Measurements from ENCODE around the gene CUX1. TPM values are rescaled to one million over a fixed set of nuclear protein-coding genes. Genes with fewer than 3 reads are reported as not detected.
"Not testable (repeated sequence)": the region's sequence is repeated elsewhere in the genome, so short reads cannot be mapped to it uniquely, and the experiment has no call there.

The CUX1 gene
- polyA plus RNA-seq, 4 donors: 29.2 to 77.5 (median 32.3) TPM

GRCh38 chr7:101987494-101987893 is 170.1 kb downstream of the CUX1 start:
- H3K9me3 ChIP-seq (ENCODE audit: control insufficient read depth in 2 of 2, insufficient read depth in 1 of 2, low read depth in 1 of 2, low read length in 1 of 2): peaks cover 0 to 4% of the 10 kb centered on the region in 2 donors
- FAIRE-seq (no peak), DNase-seq (no peak)
- no peak overlapping the region for H3K4me3 ChIP-seq (ENCODE audit: low read depth in 1 of 3, low read length in 3 of 3)
- no peak overlapping the region for H3K27ac ChIP-seq (ENCODE audit: low read depth in 1 of 3, low read length in 2 of 3)
- peaks cover 0 to 57% (median 0%) of the 10 kb centered on the region in 3 donors for H3K36me3 ChIP-seq (ENCODE audit: control insufficient read depth in 3 of 3, insufficient read depth in 2 of 3, low read depth in 1 of 3, low read length in 3 of 3)
- H3K27me3 ChIP-seq (ENCODE audit: control insufficient read depth in 3 of 3, insufficient read depth in 3 of 3, low read length in 3 of 3): no peaks in the 10 kb centered on the region
- H3K4me1 ChIP-seq (ENCODE audit: control insufficient read depth in 3 of 3, insufficient read depth in 2 of 3, low read depth in 1 of 3, low read length in 2 of 3): no peaks in the 10 kb centered on the region
- WGBS, 3 donors: 92 to 96% (median 94%) methylated on average over 13 of the region's 13 CpGs

GRCh38 chr7:101988060-101988459 is 170.6 kb downstream of the CUX1 start:
- H3K27ac ChIP-seq (ENCODE audit: low read depth in 1 of 3, low read length in 2 of 3); H3K4me1 ChIP-seq (ENCODE audit: control insufficient read depth in 3 of 3, insufficient read depth in 2 of 3, low read depth in 1 of 3, low read length in 2 of 3); DNase-seq; FAIRE-seq; H3K27me3 ChIP-seq (ENCODE audit: control insufficient read depth in 3 of 3, insufficient read depth in 3 of 3, low read length in 3 of 3); H3K9me3 ChIP-seq (ENCODE audit: control insufficient read depth in 2 of 2, insufficient read depth in 1 of 2, low read depth in 1 of 2, low read length in 1 of 2); H3K4me3 ChIP-seq (ENCODE audit: low read depth in 1 of 3, low read length in 3 of 3): not testable (repeated sequence)
- peaks cover 0 to 60% (median 0%) of the 10 kb centered on the region in 3 donors for H3K36me3 ChIP-seq (ENCODE audit: control insufficient read depth in 3 of 3, insufficient read depth in 2 of 3, low read depth in 1 of 3, low read length in 3 of 3)
- 91 to 97% (median 93%) methylated on average over 10 of the region's 10 CpGs for WGBS, 3 donors

GRCh38 chr7:101988513-101988912 is 171.1 kb downstream of the CUX1 start:
- FAIRE-seq: no peak
- H3K27ac ChIP-seq (ENCODE audit: low read depth in 1 of 3, low read length in 2 of 3): no peak overlapping the region
- no peaks in the 10 kb centered on the region for H3K9me3 ChIP-seq (ENCODE audit: control insufficient read depth in 2 of 2, insufficient read depth in 1 of 2, low read depth in 1 of 2, low read length in 1 of 2)
- H3K4me3 ChIP-seq (ENCODE audit: low read depth in 1 of 3, low read length in 3 of 3): no peak overlapping the region
- peaks cover 0 to 58% (median 0%) of the 10 kb centered on the region in 3 donors for H3K36me3 ChIP-seq (ENCODE audit: control insufficient read depth in 3 of 3, insufficient read depth in 2 of 3, low read depth in 1 of 3, low read length in 3 of 3)
- no peaks in the 10 kb centered on the region for H3K4me1 ChIP-seq (ENCODE audit: control insufficient read depth in 3 of 3, insufficient read depth in 2 of 3, low read depth in 1 of 3, low read length in 2 of 3)
- WGBS, 3 donors: 85 to 92% (median 88%) methylated on average over 9 of the region's 9 CpGs
- no peaks in the 10 kb centered on the region for H3K27me3 ChIP-seq (ENCODE audit: control insufficient read depth in 3 of 3, insufficient read depth in 3 of 3, low read length in 3 of 3)
- DNase-seq: no peak

GRCh38 chr7:101989101-101989500 is 171.7 kb downstream of the CUX1 start:
- no peaks in the 10 kb centered on the region for H3K27me3 ChIP-seq (ENCODE audit: control insufficient read depth in 3 of 3, insufficient read depth in 3 of 3, low read length in 3 of 3)
- DNase-seq: no peak
- no peak for FAIRE-seq
- WGBS, 3 donors: 93 to 98% (median 96%) methylated on average over 20 of the region's 20 CpGs
- H3K36me3 ChIP-seq (ENCODE audit: control insufficient read depth in 3 of 3, insufficient read depth in 2 of 3, low read depth in 1 of 3, low read length in 3 of 3): peaks cover 0 to 56% (median 0%) of the 10 kb centered on the region in 3 donors
- no peak overlapping the region for H3K27ac ChIP-seq (ENCODE audit: low read depth in 1 of 3, low read length in 2 of 3)
- no peaks in the 10 kb centered on the region for H3K9me3 ChIP-seq (ENCODE audit: control insufficient read depth in 2 of 2, insufficient read depth in 1 of 2, low read depth in 1 of 2, low read length in 1 of 2)
- H3K4me1 ChIP-seq (ENCODE audit: control insufficient read depth in 3 of 3, insufficient read depth in 2 of 3, low read depth in 1 of 3, low read length in 2 of 3): no peaks in the 10 kb centered on the region
- no peak overlapping the region for H3K4me3 ChIP-seq (ENCODE audit: low read depth in 1 of 3, low read length in 3 of 3)

GRCh38 chr7:101990811-101991418 is 173.5 kb downstream of the CUX1 start:
- FAIRE-seq (no peak), DNase-seq (no peak)
- H3K4me1 ChIP-seq (ENCODE audit: control insufficient read depth in 3 of 3, insufficient read depth in 2 of 3, low read depth in 1 of 3, low read length in 2 of 3): no peaks in the 10 kb centered on the region
- no peak overlapping the region for H3K4me3 ChIP-seq (ENCODE audit: low read depth in 1 of 3, low read length in 3 of 3)
- H3K36me3 ChIP-seq (ENCODE audit: control insufficient read depth in 3 of 3, insufficient read depth in 2 of 3, low read depth in 1 of 3, low read length in 3 of 3): peaks cover 0 to 53% (median 0%) of the 10 kb centered on the region in 3 donors
- no peaks in the 10 kb centered on the region for H3K9me3 ChIP-seq (ENCODE audit: control insufficient read depth in 2 of 2, insufficient read depth in 1 of 2, low read depth in 1 of 2, low read length in 1 of 2)
- H3K27me3 ChIP-seq (ENCODE audit: control insufficient read depth in 3 of 3, insufficient read depth in 3 of 3, low read length in 3 of 3): no peaks in the 10 kb centered on the region
- 76 to 90% (median 84%) methylated on average over 17 of the region's 17 CpGs for WGBS, 3 donors
- H3K27ac ChIP-seq (ENCODE audit: low read depth in 1 of 3, low read length in 2 of 3): peak overlapping the region in 1 of 3 donors; percentile 29

DNA sequence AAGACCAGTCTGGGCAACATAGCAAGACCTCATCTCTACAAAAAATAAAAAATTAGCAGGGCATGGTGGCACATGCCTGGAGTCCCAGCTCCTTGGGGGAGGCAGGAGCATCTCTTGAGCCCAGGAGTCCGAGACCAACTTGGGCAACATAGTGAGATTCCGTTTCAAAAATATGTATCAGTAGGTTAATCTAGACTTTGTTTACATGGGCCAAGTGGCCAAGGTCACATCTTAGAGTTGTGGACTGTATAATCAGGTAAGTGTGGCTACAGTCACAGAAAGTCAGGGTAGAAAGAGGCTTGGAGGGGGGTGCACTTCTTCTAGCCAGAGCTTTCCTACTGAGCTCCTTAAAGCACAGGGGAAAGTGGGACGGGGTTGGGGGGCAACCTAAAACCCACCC is 174.4 kb downstream of the CUX1 start:
- no peak for FAIRE-seq
- Histone ChIP-seq H3K9me3 (ENCODE audit: control insufficient read depth in 2 of 2, insufficient read depth in 1 of 2, low read depth in 1 of 2, low read length in 1 of 2) (no peaks in the 10 kb centered on the region), H3K27ac (ENCODE audit: low read depth in 1 of 3, low read length in 2 of 3) (no peak overlapping the region), H3K4me3 (ENCODE audit: low read depth in 1 of 3, low read length in 3 of 3) (no peak overlapping the region), H3K27me3 (ENCODE audit: control insufficient read depth in 3 of 3, insufficient read depth in 3 of 3, low read length in 3 of 3) (no peaks in the 10 kb centered on the region), H3K4me1 (ENCODE audit: control insufficient read depth in 3 of 3, insufficient read depth in 2 of 3, low read depth in 1 of 3, low read length in 2 of 3) (no peaks in the 10 kb centered on the region), H3K36me3 (ENCODE audit: control insufficient read depth in 3 of 3, insufficient read depth in 2 of 3, low read depth in 1 of 3, low read length in 3 of 3) (peaks cover 0 to 53% (median 0%) of the 10 kb centered on the region in 3 donors)
- DNase-seq: no peak
- WGBS, 3 donors: 73 to 84% (median 73%) methylated on average over 3 of the region's 3 CpGs

- H3K9me3 ChIP-seq (ENCODE audit: control insufficient read depth in 2 of 2, insufficient read depth in 1 of 2, low read depth in 1 of 2, low read length in 1 of 2): no peaks in the 10 kb centered on the region
- no peak overlapping the region for H3K27ac ChIP-seq (ENCODE audit: low read depth in 1 of 3, low read length in 2 of 3)
- DNase-seq: no peak
- no peak overlapping the region for H3K4me3 ChIP-seq (ENCODE audit: low read depth in 1 of 3, low read length in 3 of 3)
- WGBS, 3 donors: 94% methylated on average over 8 of the region's 8 CpGs
- no peak for FAIRE-seq
- H3K27me3 ChIP-seq (ENCODE audit: control insufficient read depth in 3 of 3, insufficient read depth in 3 of 3, low read length in 3 of 3): no peaks in the 10 kb centered on the region
- H3K36me3 ChIP-seq (ENCODE audit: control insufficient read depth in 3 of 3, insufficient read depth in 2 of 3, low read depth in 1 of 3, low read length in 3 of 3): peaks cover 0 to 45% (median 0%) of the 10 kb centered on the region in 3 donors
- no peaks in the 10 kb centered on the region for H3K4me1 ChIP-seq (ENCODE audit: control insufficient read depth in 3 of 3, insufficient read depth in 2 of 3, low read depth in 1 of 3, low read length in 2 of 3)
These were observed 175.9 kb downstream of the CUX1 start for GRCh38 chr7:101993311-101993710.

- no peak for FAIRE-seq
- peaks cover 0 to 30% (median 0%) of the 10 kb centered on the region in 3 donors for H3K36me3 ChIP-seq (ENCODE audit: control insufficient read depth in 3 of 3, insufficient read depth in 2 of 3, low read depth in 1 of 3, low read length in 3 of 3)
- no peak overlapping the region for H3K4me3 ChIP-seq (ENCODE audit: low read depth in 1 of 3, low read length in 3 of 3)
- H3K4me1 ChIP-seq (ENCODE audit: control insufficient read depth in 3 of 3, insufficient read depth in 2 of 3, low read depth in 1 of 3, low read length in 2 of 3): no peaks in the 10 kb centered on the region
- H3K27me3 ChIP-seq (ENCODE audit: control insufficient read depth in 3 of 3, insufficient read depth in 3 of 3, low read length in 3 of 3): no peaks in the 10 kb centered on the region
- no peaks in the 10 kb centered on the region for H3K9me3 ChIP-seq (ENCODE audit: control insufficient read depth in 2 of 2, insufficient read depth in 1 of 2, low read depth in 1 of 2, low read length in 1 of 2)
- H3K27ac ChIP-seq (ENCODE audit: low read depth in 1 of 3, low read length in 2 of 3): no peak overlapping the region
- no peak for DNase-seq
- 83 to 89% (median 87%) methylated on average over 5 of the region's 5 CpGs for WGBS, 3 donors
These were observed 177.7 kb downstream of the CUX1 start for GRCh38 chr7:101995121-101995520.

All from small intestine (tissue), 7 donors.